ENCODE measurements around the gene PERP.

PERP gene

GRCh38 chr6:138109042-138109997 is 2.1 kb upstream of the PERP start:
- no peak overlapping the region for H3K4me2 ChIP-seq (ENCODE audit: low read depth, low read length, poor library complexity, severe bottlenecking)
- no peaks in the 10 kb centered on the region for H4K20me1 ChIP-seq (ENCODE audit: low read depth, low read length)
- H3K9me2 ChIP-seq (replicated peaks; ENCODE audit: insufficient read depth, low read length): no peaks in the 10 kb centered on the region
- no peaks in the 10 kb centered on the region for H3K36me3 ChIP-seq (ENCODE audit: low read length)
- TF ChIP-seq, protein P1, sequence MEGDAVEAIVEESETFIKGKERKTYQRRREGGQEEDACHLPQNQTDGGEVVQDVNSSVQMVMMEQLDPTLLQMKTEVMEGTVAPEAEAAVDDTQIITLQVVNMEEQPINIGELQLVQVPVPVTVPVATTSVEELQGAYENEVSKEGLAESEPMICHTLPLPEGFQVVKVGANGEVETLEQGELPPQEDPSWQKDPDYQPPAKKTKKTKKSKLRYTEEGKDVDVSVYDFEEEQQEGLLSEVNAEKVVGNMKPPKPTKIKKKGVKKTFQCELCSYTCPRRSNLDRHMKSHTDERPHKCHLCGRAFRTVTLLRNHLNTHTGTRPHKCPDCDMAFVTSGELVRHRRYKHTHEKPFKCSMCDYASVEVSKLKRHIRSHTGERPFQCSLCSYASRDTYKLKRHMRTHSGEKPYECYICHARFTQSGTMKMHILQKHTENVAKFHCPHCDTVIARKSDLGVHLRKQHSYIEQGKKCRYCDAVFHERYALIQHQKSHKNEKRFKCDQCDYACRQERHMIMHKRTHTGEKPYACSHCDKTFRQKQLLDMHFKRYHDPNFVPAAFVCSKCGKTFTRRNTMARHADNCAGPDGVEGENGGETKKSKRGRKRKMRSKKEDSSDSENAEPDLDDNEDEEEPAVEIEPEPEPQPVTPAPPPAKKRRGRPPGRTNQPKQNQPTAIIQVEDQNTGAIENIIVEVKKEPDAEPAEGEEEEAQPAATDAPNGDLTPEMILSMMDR (IDR thresholded peaks at IDR 0.05; ENCODE audit: insufficient read depth, low read length, poor library complexity, severe bottlenecking): peak; percentile 89
- no peak for TF ChIP-seq EZH2phosphoT487 (conservative IDR thresholded peaks at IDR 0.05; ENCODE audit: low read length)
- H3K79me2 ChIP-seq (ENCODE audit: insufficient read depth, low read length): no peaks in the 10 kb centered on the region
- H3K9ac ChIP-seq (ENCODE audit: low read length): no peak overlapping the region
- no peaks in the 10 kb centered on the region for H3K9me3 ChIP-seq (ENCODE audit: insufficient read depth, low read length)
- H3F3A ChIP-seq (ENCODE audit: insufficient read depth): no peaks in the 10 kb centered on the region
- H3K4me3 ChIP-seq (ENCODE audit: insufficient read depth, low read length, poor library complexity, severe bottlenecking): no peak overlapping the region
- no peaks in the 10 kb centered on the region for H3K27me3 ChIP-seq (ENCODE audit: low read length)
- no peak overlapping the region for H2AFZ ChIP-seq (ENCODE audit: low read depth, low read length, severe bottlenecking)
- H3K27ac ChIP-seq (ENCODE audit: low read depth, low read length): no peak overlapping the region

DNA sequence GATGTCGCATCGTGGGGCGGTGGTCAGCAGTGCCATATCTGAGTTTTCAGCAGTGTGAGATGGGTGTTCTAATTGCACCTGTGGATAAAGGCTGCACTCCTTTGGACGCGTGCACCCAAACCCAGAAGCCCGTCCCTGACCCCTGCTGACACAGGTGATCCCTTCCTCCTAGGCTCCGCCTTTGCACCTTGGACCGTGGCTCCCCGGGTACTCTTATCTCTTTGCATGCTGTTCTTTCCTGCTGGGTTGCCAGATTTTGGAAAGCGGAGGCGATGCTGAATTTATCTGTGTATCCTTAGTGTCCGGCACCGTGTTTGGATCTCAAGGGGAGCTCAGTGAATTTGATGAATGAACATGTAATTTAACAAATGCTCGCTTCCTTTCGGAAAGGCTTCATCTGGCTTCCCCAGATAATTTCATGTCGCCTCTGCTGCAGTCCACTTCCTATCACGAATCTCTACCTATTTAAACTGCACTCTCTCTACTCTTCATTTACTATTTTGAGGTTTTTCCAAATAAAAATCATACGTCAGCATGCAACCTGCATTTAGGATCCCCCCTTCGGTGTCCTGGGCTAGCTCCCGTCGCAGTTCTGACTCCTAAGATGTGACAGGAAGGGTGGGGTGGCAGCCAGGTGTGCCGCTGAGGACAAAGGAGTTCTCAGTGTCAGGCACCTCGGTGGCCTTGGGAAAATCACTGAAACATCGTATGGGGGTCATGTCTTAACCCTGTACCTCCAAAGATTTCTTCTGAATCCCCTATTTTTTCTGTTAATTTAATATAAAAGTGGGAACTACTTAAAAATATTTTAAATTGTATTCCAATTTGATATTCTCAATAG is 753 bp upstream of the PERP start:
- Histone ChIP-seq H3K36me3 (ENCODE audit: low read length) (no peaks in the 10 kb centered on the region), H3K4me3 (ENCODE audit: insufficient read depth, low read length, poor library complexity, severe bottlenecking) (no peak overlapping the region), H3K4me2 (ENCODE audit: low read depth, low read length, poor library complexity, severe bottlenecking) (no peak overlapping the region), H3K9me2 (replicated peaks; ENCODE audit: insufficient read depth, low read length) (no peaks in the 10 kb centered on the region), H3K79me2 (ENCODE audit: insufficient read depth, low read length) (no peaks in the 10 kb centered on the region), H2AFZ (ENCODE audit: low read depth, low read length, severe bottlenecking) (no peak overlapping the region), H3F3A (ENCODE audit: insufficient read depth) (no peaks in the 10 kb centered on the region), H3K9ac (ENCODE audit: low read length) (no peak overlapping the region), H3K27ac (ENCODE audit: low read depth, low read length) (no peak overlapping the region), H3K9me3 (ENCODE audit: insufficient read depth, low read length) (no peaks in the 10 kb centered on the region), H4K20me1 (ENCODE audit: low read depth, low read length) (no peaks in the 10 kb centered on the region), H3K27me3 (ENCODE audit: low read length) (no peaks in the 10 kb centered on the region)
- TF ChIP-seq, protein P1 (IDR thresholded peaks at IDR 0.05; ENCODE audit: insufficient read depth, low read length, poor library complexity, severe bottlenecking): no peak
- no peak for TF ChIP-seq EZH2phosphoT487 (conservative IDR thresholded peaks at IDR 0.05; ENCODE audit: low read length)

DNA sequence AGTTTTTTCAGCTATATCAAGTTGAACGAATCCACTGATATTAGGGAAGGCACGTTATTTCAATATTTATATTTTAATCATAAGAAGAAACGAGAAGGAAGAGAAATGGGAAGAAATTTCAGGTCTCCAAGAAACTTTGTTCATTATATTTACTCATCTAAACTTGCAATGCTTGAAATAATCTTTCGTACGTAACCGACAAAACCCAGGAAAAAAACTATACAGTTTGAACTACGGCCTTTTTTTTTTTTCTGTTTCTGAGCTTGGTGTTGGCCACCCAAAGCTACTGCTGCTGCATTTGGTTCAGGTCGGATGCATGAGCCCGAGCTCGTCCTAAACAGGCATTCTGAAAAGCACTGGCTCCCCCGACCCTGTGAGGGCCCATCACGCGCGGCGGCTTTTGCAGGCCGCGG is 548 bp downstream of the PERP start:
- no peaks in the 10 kb centered on the region for H3K9me3 ChIP-seq (ENCODE audit: insufficient read depth, low read length)
- no peak overlapping the region for H3K4me3 ChIP-seq (ENCODE audit: insufficient read depth, low read length, poor library complexity, severe bottlenecking)
- no peaks in the 10 kb centered on the region for H3K27me3 ChIP-seq (ENCODE audit: low read length)
- H3K36me3 ChIP-seq (ENCODE audit: low read length): no peaks in the 10 kb centered on the region
- no peak overlapping the region for H3K4me2 ChIP-seq (ENCODE audit: low read depth, low read length, poor library complexity, severe bottlenecking)
- no peak overlapping the region for H3K27ac ChIP-seq (ENCODE audit: low read depth, low read length)
- H3K9me2 ChIP-seq (replicated peaks; ENCODE audit: insufficient read depth, low read length): no peaks in the 10 kb centered on the region
- TF ChIP-seq, protein P1 (IDR thresholded peaks at IDR 0.05; ENCODE audit: insufficient read depth, low read length, poor library complexity, severe bottlenecking): no peak
- no peak; the same call in 1 of the 2 replicates for TF ChIP-seq EZH2phosphoT487 (conservative IDR thresholded peaks at IDR 0.05; ENCODE audit: low read length)
- H4K20me1 ChIP-seq (ENCODE audit: low read depth, low read length): no peaks in the 10 kb centered on the region
- H3K79me2 ChIP-seq (ENCODE audit: insufficient read depth, low read length): no peaks in the 10 kb centered on the region
- no peak overlapping the region for H2AFZ ChIP-seq (ENCODE audit: low read depth, low read length, severe bottlenecking)
- no peak overlapping the region for H3K9ac ChIP-seq (ENCODE audit: low read length)
- no peaks in the 10 kb centered on the region for H3F3A ChIP-seq (ENCODE audit: insufficient read depth)

All from SU-DHL-6 (cell line).